HG02763 (cell line): ENCODE data around the gene ZNF35.

Experiments used
- ATAC-seq: cut with Tn5 transposase; IDR thresholded peaks from one replicate; pipeline ENCODE4 v1.9.1; 2021; ENCODE audit warnings: mild to moderate bottlenecking, moderate library complexity; ENCODE audit not compliant: unreplicated experiment

Gene ZNF35

GRCh38 chr3:44682182-44682896 is 33.8 kb downstream of the ZNF35 start:
- no peak for ATAC-seq

- ATAC-seq: peak; percentile 79
These were observed 36.7 kb downstream of the ZNF35 start for GRCh38 chr3:44685128-44685800.

DNA sequence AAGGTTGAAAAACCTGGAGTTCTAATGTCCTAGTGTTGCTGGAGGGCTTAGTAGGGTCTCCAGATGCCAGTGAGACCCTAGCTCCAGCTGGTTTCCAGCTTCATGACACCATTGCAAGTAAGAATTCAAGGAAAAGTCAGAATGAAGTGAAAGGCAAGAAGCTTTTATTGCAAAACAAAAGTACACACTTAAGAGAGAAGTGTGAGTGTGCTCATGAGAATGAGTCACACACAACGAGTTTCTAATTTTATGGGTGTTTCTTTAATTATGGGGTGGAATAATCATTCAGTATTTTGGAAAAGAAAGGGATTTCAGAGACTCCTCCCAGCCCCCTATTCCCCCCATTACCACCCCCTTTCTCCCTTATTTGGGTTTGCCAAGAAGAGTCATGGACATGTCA is 39.4 kb downstream of the ZNF35 start:
- ATAC-seq: no peak
